Heart right ventricle (tissue), 16 donors: ENCODE results near the gene MX1. TPM values are rescaled to one million over a fixed set of nuclear protein-coding genes. Genes with fewer than 3 reads are reported as not detected.

Experiments used
- ATAC-seq, 8 donors: fragments of 200-7000 bp; cut with Tn5 transposase; one replicate each; pipeline ENCODE4 v1.9.1; 2020; ENCODE audit warnings: mild to moderate bottlenecking in 8 of 8, moderate library complexity in 8 of 8, moderate number of reproducible peaks in 1 of 8
- DNase-seq, 2 donors: peaks; one replicate each; pipeline ENCODE4 v3.0.0-alpha.2; 2020
- H3K27ac ChIP-seq, 10 donors: fragments of 200-600 bp; sonication (generic) in 2 of 10; one replicate each; pipeline versions ENCODE4 v1.5.0 to v1.8.0; 2020 to 2022; ENCODE audit warnings: mild to moderate bottlenecking in 3 of 10
- H3K27me3 ChIP-seq, 7 donors: fragments of 200-600 bp; one replicate each; pipeline ENCODE4 v1.8.0; 2021 to 2022; ENCODE audit warnings: mild to moderate bottlenecking in 2 of 7
- H3K36me3 ChIP-seq, 9 donors: fragments of 200-600 bp; sonication (generic) in 1 of 9; one replicate each; pipeline versions ENCODE4 v1.5.0 to v1.8.0; 2020 to 2022; ENCODE audit warnings: mild to moderate bottlenecking in 2 of 9
- H3K4me1 ChIP-seq, 9 donors: fragments of 200-600 bp; sonication (generic) in 1 of 9; one replicate each; pipeline versions ENCODE4 v1.5.0 to v1.8.0; 2020 to 2022; ENCODE audit warnings: mild to moderate bottlenecking in 4 of 9
- H3K4me3 ChIP-seq, 10 donors: fragments of 200-600 bp; sonication (generic) in 2 of 10; one replicate each; pipeline versions ENCODE4 v1.5.0 to v1.8.0; 2020 to 2022; ENCODE audit warnings: mild to moderate bottlenecking in 7 of 10, moderate library complexity in 2 of 10
- H3K9me3 ChIP-seq, 11 donors: fragments of 200-600 bp in 10 of 11; sonication (generic) in 2 of 11; one replicate each; pipeline versions ENCODE4 v1.5.0 to v1.8.0; 2013 to 2022; ENCODE audit warnings: mild to moderate bottlenecking in 2 of 11, control low read depth in 1 of 11, moderate library complexity in 1 of 11
- CTCF ChIP-seq, 9 donors: fragments of 200-600 bp; sonication (generic) in 2 of 9; IDR thresholded peaks; one replicate each; pipeline versions ENCODE4 v1.5.0 to v1.8.0; 2021 to 2022; ENCODE audit warnings: antibody characterized with exemption in 9 of 9, mild to moderate bottlenecking in 5 of 9, moderate library complexity in 1 of 9
- WGBS, 2 donors: extraction: QIAGEN DNeasy Blood & Tissue Kit; methylation state at CpG; one replicate each; pipeline ENCODE4 v1.1.7; 2013; ENCODE audit warnings: inconsistent platforms in 1 of 2; 5-methylcytosine and 5-hydroxymethylcytosine counted together
- intact Hi-C, 10 donors: fragments of 100-400 bp; cut with DNase I; formaldehyde crosslinking; loops; one replicate each; pipeline versions ENCODE4 v1.11.1 to v1.14.2; 2022
- polyA plus RNA-seq, 2 donors: library from polyadenylated mRNA; stranded (reverse); fragments of 200-250 nt; gene quantifications; one replicate each; pipeline ENCODE4 v1.2.3, GENCODE V29; 2013
- total RNA-seq, 10 donors: library from RNA; stranded (reverse); fragmentation: NEBNext Ultra II Directional in 3 of 10; extraction: Animal tissue kit (Norgen Biotek cat#: 25700) in 3 of 10; gene quantifications; one replicate each; pipeline versions ENCODE4 v1.2.1 to v1.2.4, GENCODE V29; 2021 to 2023
- donor health status: Arrhythmogenic right ventricular cardiomyopathy.
- donor health status: ischemic (EF 13 %, LVEDD 7.1; RV severe dilation, severe dysfunction).
- donor health status: healthy with polysubstance abuse.
- donor health status: DM: no; HTN: yes; CAD: no.
- donor health status: DM: no; HTN: no; CAD: no.
- donor health status: ischemic (EF 25% LVEDD 6.9; RV normal size, moderate dysfunction).
- donor health status: ischemic (EF 25% LVEDD 5.7; RV mildly dilated, moderate dysfunction).
- donor health status: healthy.
- donor health status: DM: yes; HTN: yes; CAD: no.
- donor health status: Ischemic cardiomyopathy.
- donor health status: ischemic (EF 35%, LVEDD 5.7; RV mildly dilated, moderate dysfunction).
- donor health status: nonischemic (EF 11% LVEDD 7.7; RV severe dilation, severe dysfunction).
- donor health status: DM: yes; HTN: yes; CAD: no.
- donor health status: PGD.
- donor health status: ischemic (EF 29% LVEDD 5.4; RV normal size, mild dysfunction).
- donor health status: nonischemic (EF 23%, LVEDD 6.1; RV moderate dilation, normal function).

MX1 gene
- total and polyA plus RNA-seq, 12 donors, result 5.4 to 50.0 (median 18.1) TPM

- WGBS, 2 donors, result 87 to 90% methylated on average over 2 of the region's 2 CpGs
- intact Hi-C loops, result no loop called here
Measured at GRCh38 chr21:41499920-41500319, 73.9 kb downstream of the MX1 start.

GRCh38 chr21:41500363-41500762 is 74.3 kb downstream of the MX1 start:
- Histone ChIP-seq H3K9me3 (no peaks in the 10 kb centered on the region), H3K36me3 (no peaks in the 10 kb centered on the region), H3K27me3 (peaks cover 0 to 64% (median 38%) of the 10 kb centered on the region in 7 donors), H3K27ac (no peak overlapping the region), H3K4me3 (no peak overlapping the region), H3K4me1 (no peaks in the 10 kb centered on the region)
- intact Hi-C loops, result no loop called here
- DNase-seq, result no peak
- no peak for TF ChIP-seq CTCF (IDR thresholded peaks at IDR 0.05)
- ATAC-seq, result no peak
- WGBS, 2 donors, result 86 to 94% methylated on average over 6 of the region's 6 CpGs

More at GRCh38 chr21:41499920-41500319, 73.9 kb downstream of the MX1 start:
- no peaks in the 10 kb centered on the region for H3K4me1 ChIP-seq
- no peak overlapping the region for H3K4me3 ChIP-seq
- ATAC-seq, result no peak
- DNase-seq, result no peak
- peaks cover 0 to 59% (median 34%) of the 10 kb centered on the region in 7 donors for H3K27me3 ChIP-seq
- TF ChIP-seq CTCF (IDR thresholded peaks at IDR 0.05), result no peak
- no peak overlapping the region for H3K27ac ChIP-seq
- no peaks in the 10 kb centered on the region for H3K36me3 ChIP-seq
- no peaks in the 10 kb centered on the region for H3K9me3 ChIP-seq

- intact Hi-C loops, result no loop called here
- Histone ChIP-seq H3K36me3 (no peaks in the 10 kb centered on the region), H3K27me3 (peaks cover 0 to 70% (median 44%) of the 10 kb centered on the region in 7 donors), H3K4me3 (no peak overlapping the region), H3K9me3 (no peaks in the 10 kb centered on the region), H3K27ac (no peak overlapping the region), H3K4me1 (no peaks in the 10 kb centered on the region)
- DNase-seq (no peak), ATAC-seq (no peak)
- 65 to 68% methylated on average over 9 of the region's 9 CpGs for WGBS, 2 donors
- no peak for TF ChIP-seq CTCF (IDR thresholded peaks at IDR 0.05)
Measured at GRCh38 chr21:41500931-41501381, 74.9 kb downstream of the MX1 start.

- TF ChIP-seq CTCF (IDR thresholded peaks at IDR 0.05), result no peak
- ATAC-seq (no peak), DNase-seq (no peak)
- intact Hi-C loops, result no loop called here
- no peaks in the 10 kb centered on the region for H3K9me3 ChIP-seq
- no peak overlapping the region for H3K27ac ChIP-seq
- H3K36me3 ChIP-seq, result no peaks in the 10 kb centered on the region
- 84% methylated on average over 7 of the region's 7 CpGs for WGBS, 2 donors
- peaks cover 0 to 3% (median under 1%) of the 10 kb centered on the region in 9 donors for H3K4me1 ChIP-seq
- H3K27me3 ChIP-seq, result peaks cover under 1 to 79% (median 54%) of the 10 kb centered on the region in 7 donors
- H3K4me3 ChIP-seq, result no peak overlapping the region
Measured at GRCh38 chr21:41501919-41502318, 75.9 kb downstream of the MX1 start.
